Activated CD4-positive, alpha-beta T cell treated with anti-CD3 and anti-CD28 coated beads, Interleukin-2, amount 50 U/mL, for 48 hours (primary cell): ENCODE data around the gene ACTN2.

ENCODE experiments used
- DNase-seq, 2 experiments: peaks; one replicate each; pipeline ENCODE4 v3.0.0-alpha.2; 2020

The ACTN2 gene

GRCh38 chr1:236785477-236785876, 99.2 kb downstream of the ACTN2 start:
- no peak for DNase-seq

GRCh38 chr1:236786453-236786852, 100.2 kb downstream of the ACTN2 start:
- DNase-seq = no peak

- DNase-seq = no peak
Observed at GRCh38 chr1:236794585-236795034, 108.3 kb downstream of the ACTN2 start.

- DNase-seq = peak; percentile 96 to 98
Observed at GRCh38 chr1:236795035-236795756, 108.9 kb downstream of the ACTN2 start, which contains the start of gene MTR. Gene MTR (plus strand): TSS chr1:236795292. CDS start chr1:236795704, 412 bp downstream.

GRCh38 chr1:236795757-236796667, 109.7 kb downstream of the ACTN2 start:
- DNase-seq = peak; percentile 76 to 82

GRCh38 chr1:236799001-236799400, 112.7 kb downstream of the ACTN2 start:
- DNase-seq = no peak

- DNase-seq = no peak
Observed at GRCh38 chr1:236800002-236800620, 113.8 kb downstream of the ACTN2 start.

- no peak for DNase-seq
Observed at GRCh38 chr1:236800623-236801022, 114.3 kb downstream of the ACTN2 start.

GRCh38 chr1:236802264-236802663, 116.0 kb downstream of the ACTN2 start:
- no peak for DNase-seq

- DNase-seq = no peak
Observed at GRCh38 chr1:236806634-236807033, 120.3 kb downstream of the ACTN2 start.

- no peak for DNase-seq
Observed at GRCh38 chr1:236808005-236808404, 121.7 kb downstream of the ACTN2 start.

- DNase-seq = no peak
Observed at GRCh38 chr1:236808564-236809130, 122.3 kb downstream of the ACTN2 start.

- no peak for DNase-seq
Observed at GRCh38 chr1:236809148-236809547, 122.8 kb downstream of the ACTN2 start.

- no peak for DNase-seq
Observed at GRCh38 chr1:236810018-236810417, 123.7 kb downstream of the ACTN2 start.

GRCh38 chr1:236812334-236813030, 126.2 kb downstream of the ACTN2 start:
- no peak for DNase-seq
